ENCODE results near the gene SLC25A29.

Gene SLC25A29

GRCh38 chr14:100312877-100313400 is 6.7 kb upstream of the SLC25A29 start:
- TF ChIP-seq EP300 (IDR thresholded peaks at IDR 0.05; ENCODE audit: borderline replicate concordance): no peak
- no peak for TF ChIP-seq CEBPB (IDR thresholded peaks at IDR 0.05)
- no peak for TF ChIP-seq CREB1 (IDR thresholded peaks at IDR 0.05; ENCODE audit: low read depth)
- no peak for TF ChIP-seq TEAD4 (IDR thresholded peaks at IDR 0.05)
- TF ChIP-seq RAD21 (IDR thresholded peaks at IDR 0.05; ENCODE audit: low read depth): no peak
- no peak for TF ChIP-seq TCF12 (IDR thresholded peaks at IDR 0.05; ENCODE audit: low read depth)
- TF ChIP-seq ZBTB7A (IDR thresholded peaks at IDR 0.05; ENCODE audit: low read depth): no peak
- TF ChIP-seq MAX (IDR thresholded peaks at IDR 0.05): no peak
- TF ChIP-seq FOXM1 (IDR thresholded peaks at IDR 0.05; ENCODE audit: borderline replicate concordance, low read depth): no peak
- TF ChIP-seq NFIC (IDR thresholded peaks at IDR 0.05): no peak
- no peak for TF ChIP-seq YY1 (IDR thresholded peaks at IDR 0.05; ENCODE audit: low read depth)
- TF ChIP-seq REST (IDR thresholded peaks at IDR 0.05; ENCODE audit: low read depth): no peak
- TF ChIP-seq USF1 (IDR thresholded peaks at IDR 0.05): no peak

GRCh38 chr14:100309028-100309737 is 2.9 kb upstream of the SLC25A29 start:
- TF ChIP-seq TAF1 (IDR thresholded peaks at IDR 0.05; ENCODE audit: low read depth) (no peak), FOXM1 (IDR thresholded peaks at IDR 0.05; ENCODE audit: borderline replicate concordance, low read depth) (no peak), NFIC (IDR thresholded peaks at IDR 0.05) (no peak), CEBPB (IDR thresholded peaks at IDR 0.05) (no peak), USF1 (IDR thresholded peaks at IDR 0.05) (no peak), REST (IDR thresholded peaks at IDR 0.05; ENCODE audit: low read depth) (no peak), EGR1 (IDR thresholded peaks at IDR 0.05) (no peak), MAX (IDR thresholded peaks at IDR 0.05) (no peak), EP300 (IDR thresholded peaks at IDR 0.05; ENCODE audit: borderline replicate concordance) (no peak), RAD21 (IDR thresholded peaks at IDR 0.05; ENCODE audit: low read depth) (no peak), TCF12 (IDR thresholded peaks at IDR 0.05; ENCODE audit: low read depth) (no peak), YY1 (IDR thresholded peaks at IDR 0.05; ENCODE audit: low read depth) (no peak), ZBTB7A (IDR thresholded peaks at IDR 0.05; ENCODE audit: low read depth) (no peak)

- TF ChIP-seq REST (IDR thresholded peaks at IDR 0.05; ENCODE audit: low read depth) (no peak), FOXM1 (IDR thresholded peaks at IDR 0.05; ENCODE audit: borderline replicate concordance, low read depth) (no peak), RAD21 (IDR thresholded peaks at IDR 0.05; ENCODE audit: low read depth) (no peak), USF1 (IDR thresholded peaks at IDR 0.05) (no peak), YY1 (IDR thresholded peaks at IDR 0.05; ENCODE audit: low read depth) (no peak), NFIC (IDR thresholded peaks at IDR 0.05) (no peak), CREB1 (IDR thresholded peaks at IDR 0.05; ENCODE audit: low read depth) (no peak), ZBTB7A (IDR thresholded peaks at IDR 0.05; ENCODE audit: low read depth) (no peak), CEBPB (IDR thresholded peaks at IDR 0.05) (no peak), TCF12 (IDR thresholded peaks at IDR 0.05; ENCODE audit: low read depth) (no peak), MAX (IDR thresholded peaks at IDR 0.05) (no peak)
Observed at GRCh38 chr14:100307766-100308426, 1.7 kb upstream of the SLC25A29 start.

Data from Ishikawa (cell line).